IMR-90 (cell line): Measurements from ENCODE around the gene NDRG2.

Experiments used
- MAZ ChIP-seq: IDR thresholded peaks from 2 replicates; pipeline ENCODE4 v1.6.1; 2012; ENCODE audit warnings: low read depth, mild to moderate bottlenecking, low read length, improper control_type of control experiment, moderate library complexity, borderline replicate concordance
- POLR2A ChIP-seq: IDR thresholded peaks from 2 replicates; pipeline ENCODE4 v1.6.1; 2012; ENCODE audit warnings: mild to moderate bottlenecking, low read depth, low read length
- RAD21 ChIP-seq: IDR thresholded peaks from 2 replicates; pipeline ENCODE4 v1.6.1; 2012; ENCODE audit warnings: low read length, improper control_type of control experiment
- RCOR1 ChIP-seq: IDR thresholded peaks from 2 replicates; pipeline ENCODE4 v1.6.1; 2012; ENCODE audit warnings: mild to moderate bottlenecking, low read length, improper control_type of control experiment; ENCODE audit not compliant: insufficient replicate concordance
- RFX5 ChIP-seq: IDR thresholded peaks from 2 replicates; pipeline ENCODE4 v1.8.0; 2012; ENCODE audit warnings: low read depth, mild to moderate bottlenecking, low read length, moderate library complexity
- SMC3 ChIP-seq: fragments of 150-350 bp; IDR thresholded peaks from 2 replicates; pipeline ENCODE4 v1.6.1; 2016; ENCODE audit warnings: low read depth, mild to moderate bottlenecking, antibody characterized with exemption, low read length, moderate library complexity
- TF ChIP-seq, protein P1 (sequence below): conservative IDR thresholded peaks from 2 replicates; pipeline ENCODE4 v1.5.1; 2012; ENCODE audit warnings: mild to moderate bottlenecking, low read depth, low read length, improper control_type of control experiment
- TF ChIP-seq, protein P2 (sequence below): fragments of 150-350 bp; IDR thresholded peaks from 2 replicates; pipeline ENCODE4 v1.6.1; 2017; ENCODE audit warnings: mild to moderate bottlenecking, antibody characterized with exemption, low read length, low read depth

DNA sequence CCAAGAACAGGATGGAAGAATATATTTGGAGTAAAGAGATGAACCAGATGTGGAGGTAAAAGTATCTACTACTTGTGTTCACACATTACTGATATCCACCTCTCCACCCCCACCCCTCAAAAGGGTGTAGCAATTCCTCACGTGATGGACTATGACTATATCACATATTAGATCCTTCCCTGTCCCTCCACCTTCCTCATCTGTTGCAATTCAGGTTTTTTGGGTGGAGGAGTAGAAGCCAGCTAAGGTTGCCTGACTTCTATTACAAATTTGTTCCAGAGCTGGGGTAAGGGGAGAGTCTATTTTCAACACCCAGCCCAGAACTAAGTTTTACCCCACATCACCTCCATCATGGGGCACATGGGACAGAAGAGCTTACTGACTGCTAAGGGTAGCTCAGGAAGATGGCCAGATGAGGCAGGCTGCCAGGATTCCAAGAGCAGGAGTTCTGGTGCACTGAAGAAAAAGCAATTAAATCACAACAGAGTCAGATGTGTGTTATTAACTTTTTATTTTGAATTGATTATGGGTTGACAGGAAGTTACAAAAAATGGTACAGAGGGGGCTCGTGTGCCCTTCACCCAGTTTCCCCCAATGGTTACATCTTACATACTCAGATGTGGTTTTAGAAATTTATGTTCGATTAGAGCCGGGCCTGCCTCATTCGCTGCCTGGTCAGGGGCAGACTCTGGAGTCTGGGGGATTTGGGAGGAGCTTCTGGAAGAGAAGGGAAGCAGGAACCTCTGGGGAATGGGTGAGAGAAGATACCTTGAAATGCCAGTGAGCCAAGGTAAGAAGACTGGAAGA is 7.7 kb upstream of the NDRG2 start:
- TF ChIP-seq, protein P1, sequence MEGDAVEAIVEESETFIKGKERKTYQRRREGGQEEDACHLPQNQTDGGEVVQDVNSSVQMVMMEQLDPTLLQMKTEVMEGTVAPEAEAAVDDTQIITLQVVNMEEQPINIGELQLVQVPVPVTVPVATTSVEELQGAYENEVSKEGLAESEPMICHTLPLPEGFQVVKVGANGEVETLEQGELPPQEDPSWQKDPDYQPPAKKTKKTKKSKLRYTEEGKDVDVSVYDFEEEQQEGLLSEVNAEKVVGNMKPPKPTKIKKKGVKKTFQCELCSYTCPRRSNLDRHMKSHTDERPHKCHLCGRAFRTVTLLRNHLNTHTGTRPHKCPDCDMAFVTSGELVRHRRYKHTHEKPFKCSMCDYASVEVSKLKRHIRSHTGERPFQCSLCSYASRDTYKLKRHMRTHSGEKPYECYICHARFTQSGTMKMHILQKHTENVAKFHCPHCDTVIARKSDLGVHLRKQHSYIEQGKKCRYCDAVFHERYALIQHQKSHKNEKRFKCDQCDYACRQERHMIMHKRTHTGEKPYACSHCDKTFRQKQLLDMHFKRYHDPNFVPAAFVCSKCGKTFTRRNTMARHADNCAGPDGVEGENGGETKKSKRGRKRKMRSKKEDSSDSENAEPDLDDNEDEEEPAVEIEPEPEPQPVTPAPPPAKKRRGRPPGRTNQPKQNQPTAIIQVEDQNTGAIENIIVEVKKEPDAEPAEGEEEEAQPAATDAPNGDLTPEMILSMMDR = no peak
- TF ChIP-seq POLR2A (no peak), SMC3 (no peak), RAD21 (no peak), RCOR1 (no peak), MAZ (no peak), RFX5 (no peak)
- TF ChIP-seq, protein P2, sequence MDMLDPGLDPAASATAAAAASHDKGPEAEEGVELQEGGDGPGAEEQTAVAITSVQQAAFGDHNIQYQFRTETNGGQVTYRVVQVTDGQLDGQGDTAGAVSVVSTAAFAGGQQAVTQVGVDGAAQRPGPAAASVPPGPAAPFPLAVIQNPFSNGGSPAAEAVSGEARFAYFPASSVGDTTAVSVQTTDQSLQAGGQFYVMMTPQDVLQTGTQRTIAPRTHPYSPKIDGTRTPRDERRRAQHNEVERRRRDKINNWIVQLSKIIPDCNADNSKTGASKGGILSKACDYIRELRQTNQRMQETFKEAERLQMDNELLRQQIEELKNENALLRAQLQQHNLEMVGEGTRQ = no peak
